HepG2 (cell line): ENCODE measurements around the gene KDM8. TPM values are rescaled to one million over a fixed set of nuclear protein-coding genes. Genes with fewer than 3 reads are reported as not detected.
A peak's percentile ranks its signal among the peaks of the same experiment; 100 is the strongest.

Experiments used
- BORCS8-MEF2B ChIP-seq: sonication (generic); formaldehyde crosslinking; IDR thresholded peaks from 2 replicates; pipeline ENCODE4 v1.8.0; 2022; ENCODE audit warnings: mild to moderate bottlenecking, missing genetic modification reagents
- CEBPG ChIP-seq: IDR thresholded peaks from 2 replicates; pipeline ENCODE4 v1.6.1; 2016
- EED ChIP-seq: sonication (generic); formaldehyde crosslinking; IDR thresholded peaks from 2 replicates; pipeline ENCODE4 v1.5.0; 2020; ENCODE audit warnings: mild to moderate bottlenecking, missing genetic modification reagents
- GMEB1 ChIP-seq: sonication (generic); formaldehyde crosslinking; IDR thresholded peaks from 2 replicates; pipeline ENCODE4 v1.5.1; 2020; ENCODE audit warnings: missing genetic modification reagents, mild to moderate bottlenecking, borderline replicate concordance
- KMT2A ChIP-seq: sonication (generic); formaldehyde crosslinking; IDR thresholded peaks from 2 replicates; pipeline ENCODE4 v1.4.0; 2020; ENCODE audit warnings: missing genetic modification reagents
- MLLT10 ChIP-seq: sonication (generic); formaldehyde crosslinking; IDR thresholded peaks from 2 replicates; pipeline ENCODE4 v1.4.0; 2020; ENCODE audit warnings: missing genetic modification reagents
- NCOR1 ChIP-seq: fragments of 200-600 bp; sonication (generic); IDR thresholded peaks from 2 replicates; pipeline ENCODE4 v1.7.0; 2017; ENCODE audit warnings: antibody characterized with exemption, low read length, borderline replicate concordance
- PAWR ChIP-seq: sonication (generic); formaldehyde crosslinking; IDR thresholded peaks from 2 replicates; pipeline ENCODE4 v1.4.0; 2020; ENCODE audit warnings: missing genetic modification reagents, mild to moderate bottlenecking, borderline replicate concordance
- POLR2AphosphoS2 ChIP-seq: IDR thresholded peaks from 2 replicates; pipeline ENCODE4 v1.6.1; 2011; ENCODE audit warnings: low read depth, low read length, improper control_type of control experiment
- SATB2 ChIP-seq: sonication (generic); formaldehyde crosslinking; IDR thresholded peaks from 2 replicates; pipeline ENCODE4 v1.5.0; 2020; ENCODE audit warnings: missing genetic modification reagents
- UBTF ChIP-seq: sonication (generic); formaldehyde crosslinking; IDR thresholded peaks from 2 replicates; pipeline ENCODE4 v1.4.0; 2020; ENCODE audit warnings: mild to moderate bottlenecking, missing genetic modification reagents
- ZNF160 ChIP-seq: sonication (generic); formaldehyde crosslinking; IDR thresholded peaks from 2 replicates; pipeline ENCODE4 v1.8.0; 2022; ENCODE audit warnings: mild to moderate bottlenecking, inconsistent platforms, missing genetic modification reagents
- ZNF20 ChIP-seq: sonication (generic); formaldehyde crosslinking; IDR thresholded peaks from 2 replicates; pipeline ENCODE4 v1.4.0; 2020; ENCODE audit warnings: mild to moderate bottlenecking, moderate library complexity, missing genetic modification reagents
- ZNF367 ChIP-seq: sonication (generic); formaldehyde crosslinking; IDR thresholded peaks from 2 replicates; pipeline ENCODE4 v1.4.0; 2020; ENCODE audit warnings: missing genetic modification reagents, borderline replicate concordance
- ZNF646 ChIP-seq: sonication (generic); formaldehyde crosslinking; IDR thresholded peaks from 2 replicates; pipeline ENCODE4 v1.9.0; 2021; ENCODE audit warnings: mild to moderate bottlenecking, missing genetic modification reagents
- ZNF710 ChIP-seq: sonication (generic); formaldehyde crosslinking; IDR thresholded peaks from 2 replicates; pipeline ENCODE4 v1.5.0; 2020; ENCODE audit warnings: mild to moderate bottlenecking, missing genetic modification reagents, borderline replicate concordance
- polyA plus RNA-seq, 8 experiments: library from polyadenylated mRNA; depleted of rRNA in 3 of 8; stranded (reverse) in 7 of 8; unstranded in 1 of 8; fragments of >200 nt; fragmentation: Illumina TruSeq in 4 of 8; extraction: Trizol in 4 of 8; gene quantifications; 2 replicates each; pipeline versions ENCODE4 v1.2.1 to v1.2.3, GENCODE V29; 2011 to 2016; ENCODE audit warnings: low read depth in 4 of 8, missing spikeins in 1 of 8, mixed read lengths in 1 of 8; ENCODE audit not compliant: insufficient read depth in 1 of 8
- total RNA-seq, 5 experiments: library from RNA; depleted of rRNA; stranded (reverse); fragments of >200 nt; fragmentation: Illumina TruSeq; extraction: Trizol; gene quantifications; 2 replicates each; pipeline ENCODE4 v1.2.3, GENCODE V29; 2016; ENCODE audit warnings: low read depth in 1 of 5

Gene KDM8
- total and polyA plus RNA-seq, 2 of the 13 experiments (the other 11 are each of a cell fraction or from before 2014, with no cell fraction given), result 3.3 to 8.6 TPM

- TF ChIP-seq ZNF160 (CRISPR knock-in tag) (no peak), EED (no peak; the same call in 1 of the 2 replicates), BORCS8-MEF2B (peak; percentile 62; the same call in 1 of the 2 replicates), POLR2AphosphoS2 (no peak), UBTF (CRISPR knock-in tag) (peak; percentile 58), ZNF710 (CRISPR knock-in tag) (no peak), KMT2A (CRISPR knock-in tag) (no peak), ZNF646 (CRISPR knock-in tag) (no peak), GMEB1 (peak; percentile 64; the same call in 1 of the 2 replicates), PAWR (CRISPR knock-in tag) (no peak), CEBPG (CRISPR knock-in tag) (0 out of 2 replicates have a peak, but pooled peaks have one; percentile 27), SATB2 (CRISPR knock-in tag) (no peak), ZNF367 (CRISPR knock-in tag) (no peak), MLLT10 (CRISPR knock-in tag) (no peak), NCOR1 (0 out of 2 replicates have a peak, but pooled peaks have one; percentile 40), ZNF20 (CRISPR knock-in tag) (no peak)
These were observed 11.0 kb downstream of the KDM8 start (continued) for GRCh38 chr16:27214084-27214961.
